IPS-NIHi7 (cell line): ENCODE measurements around the gene RNF44.
"Not testable (repeated sequence)": the region's sequence is repeated elsewhere in the genome, so short reads cannot be mapped to it uniquely, and the experiment has no call there.

Experiments
- DNase-seq: peaks from one replicate; pipeline ENCODE4 v3.0.0; 2012; ENCODE audit warnings: mixed read lengths; ENCODE audit errors: extremely low spot score

The RNF44 gene

DNA sequence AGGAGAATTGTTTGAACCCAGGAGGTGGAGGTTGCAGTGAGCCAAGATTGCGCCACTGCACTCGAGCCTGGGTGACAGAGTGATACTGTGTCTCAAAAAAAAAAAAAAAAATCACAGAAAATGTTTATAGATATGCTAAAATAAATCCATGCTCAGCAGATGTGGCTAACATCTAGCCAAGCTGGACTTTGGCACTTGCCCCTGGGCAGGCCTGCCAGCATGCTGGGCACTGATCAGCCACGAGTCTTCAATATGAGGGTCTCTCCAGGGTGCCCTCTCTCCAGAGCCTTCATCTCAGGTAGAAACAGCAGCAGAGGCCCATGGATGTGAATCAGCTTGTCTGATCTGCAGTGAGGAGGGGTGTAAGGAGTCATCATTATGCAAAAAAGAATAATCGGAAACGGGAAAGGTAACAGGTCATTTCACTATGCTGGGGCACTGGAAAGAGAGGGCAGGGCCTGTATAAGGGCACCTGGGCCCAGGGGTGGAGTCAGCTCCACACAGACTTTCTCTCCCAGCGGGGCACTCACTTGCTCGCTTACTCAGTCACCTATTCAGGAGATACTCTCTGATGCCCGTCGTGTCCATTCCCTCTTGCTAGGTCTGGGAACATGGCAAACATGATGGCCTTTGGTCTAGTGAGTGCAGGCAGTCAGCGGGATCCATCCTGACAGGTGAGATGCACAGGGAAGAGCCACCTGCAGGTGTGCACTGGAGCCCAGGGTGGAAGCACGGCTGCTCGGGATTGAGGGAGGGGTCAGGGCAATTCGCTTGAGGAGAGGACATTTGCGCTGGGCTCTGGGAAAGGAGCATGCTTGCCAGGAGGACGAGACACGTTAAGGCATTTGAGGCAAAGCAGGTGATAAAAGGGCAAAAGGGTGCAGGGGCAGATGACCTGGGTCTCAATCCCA lies 17.1 kb downstream of the RNF44 start:
- no peak for DNase-seq

DNA sequence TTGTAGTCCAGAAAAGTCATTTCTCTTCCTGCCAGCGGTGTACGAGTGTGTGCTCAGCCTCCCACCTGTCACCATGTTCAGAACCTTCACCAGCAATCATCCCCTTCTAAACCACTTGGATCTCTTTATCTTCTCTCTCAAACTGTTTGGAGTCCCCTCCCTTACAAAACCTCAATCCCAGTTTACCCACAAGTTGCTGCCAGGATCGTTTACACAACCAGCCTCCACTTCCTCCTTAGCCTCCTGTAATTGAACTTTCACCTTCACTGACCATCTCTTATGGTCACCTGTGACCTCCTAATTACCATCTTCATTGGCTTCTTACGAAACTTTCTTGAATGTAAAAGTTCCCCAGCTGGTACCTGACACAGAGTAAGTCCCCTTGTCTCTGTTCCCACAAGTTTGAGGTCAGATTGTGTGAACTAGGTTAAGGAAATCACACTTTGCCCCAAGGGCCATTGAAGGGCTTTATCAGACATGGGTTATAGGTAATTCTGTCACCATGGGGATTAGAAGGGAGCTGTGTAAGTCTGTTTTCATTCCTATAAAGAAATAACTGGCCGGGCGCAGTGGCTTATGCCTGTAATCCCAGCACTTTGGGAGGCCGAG lies 20.0 kb downstream of the RNF44 start:
- no peak for DNase-seq

DNA sequence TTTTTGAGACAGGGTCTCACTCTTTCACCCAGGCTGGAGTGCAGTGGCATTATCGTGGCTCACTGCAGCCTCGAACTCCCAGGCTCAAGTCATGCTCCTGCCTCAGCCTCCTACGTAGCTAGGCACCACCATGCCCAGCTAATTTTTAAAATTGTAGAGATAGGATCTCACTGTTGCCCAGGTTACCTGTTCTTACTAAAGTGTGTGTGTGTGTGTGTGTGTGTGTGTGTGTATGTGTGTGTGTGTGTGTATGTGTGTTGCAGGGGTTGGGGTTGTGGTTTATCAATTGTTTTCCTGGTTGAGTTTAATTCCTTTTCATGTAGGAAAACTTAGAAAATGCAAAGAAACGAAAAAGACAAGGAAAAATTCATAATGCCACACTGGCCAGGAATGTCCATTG lies 21.8 kb downstream of the RNF44 start:
- no peak for DNase-seq

DNA sequence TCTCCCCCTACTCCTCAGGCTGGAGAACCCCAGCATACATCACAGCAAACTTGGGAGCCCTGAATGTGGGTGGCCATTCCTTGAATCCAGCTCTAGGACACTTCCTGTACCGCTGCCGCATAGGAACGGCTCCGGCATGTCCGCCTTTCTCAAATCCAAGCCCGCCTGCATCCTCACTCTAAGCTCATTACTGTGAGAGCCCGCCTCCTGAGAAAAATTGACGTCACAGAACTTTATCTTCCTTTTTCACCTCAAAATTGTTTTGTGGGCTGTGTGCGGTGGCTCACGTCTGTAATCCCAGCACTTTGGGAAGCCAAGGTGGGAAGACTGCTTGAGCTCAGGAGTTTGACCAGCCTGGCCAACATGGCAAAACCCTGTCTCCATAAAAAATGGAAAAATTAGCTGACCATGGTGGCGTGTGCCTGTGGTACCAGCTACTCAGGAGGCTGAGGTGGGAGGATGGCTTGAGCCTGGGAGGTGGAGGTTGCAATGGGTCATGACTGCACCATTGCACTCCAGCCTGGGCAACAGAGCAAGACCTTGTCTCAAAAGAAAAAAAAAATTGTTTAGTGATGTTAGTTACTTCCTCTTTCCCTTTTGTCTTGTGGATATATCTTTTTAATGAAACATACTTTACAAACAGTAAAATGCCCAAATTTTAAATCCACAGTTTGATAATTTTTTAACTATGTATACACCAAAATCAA lies 22.8 kb downstream of the RNF44 start:
- DNase-seq: no peak

DNA sequence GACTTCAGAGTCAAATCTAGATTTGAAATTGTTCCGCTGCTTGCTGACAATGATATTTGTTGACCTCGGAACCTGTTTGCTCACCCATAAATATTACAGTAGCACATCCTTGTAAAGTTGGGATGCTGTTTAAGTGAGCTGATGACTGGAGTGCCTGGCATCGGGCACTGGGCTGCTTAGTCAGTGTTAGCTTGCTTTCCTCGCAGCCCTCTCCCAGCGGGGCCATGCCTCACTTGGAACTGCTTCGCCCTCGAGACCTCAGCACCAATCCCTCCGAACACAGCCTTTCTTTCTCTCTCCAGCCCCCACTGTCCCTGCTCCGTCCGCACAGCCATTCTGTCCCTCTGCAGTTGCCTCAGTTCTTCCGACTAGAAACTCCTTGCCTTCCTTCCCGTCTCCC lies 23.4 kb downstream of the RNF44 start:
- no peak for DNase-seq

DNA sequence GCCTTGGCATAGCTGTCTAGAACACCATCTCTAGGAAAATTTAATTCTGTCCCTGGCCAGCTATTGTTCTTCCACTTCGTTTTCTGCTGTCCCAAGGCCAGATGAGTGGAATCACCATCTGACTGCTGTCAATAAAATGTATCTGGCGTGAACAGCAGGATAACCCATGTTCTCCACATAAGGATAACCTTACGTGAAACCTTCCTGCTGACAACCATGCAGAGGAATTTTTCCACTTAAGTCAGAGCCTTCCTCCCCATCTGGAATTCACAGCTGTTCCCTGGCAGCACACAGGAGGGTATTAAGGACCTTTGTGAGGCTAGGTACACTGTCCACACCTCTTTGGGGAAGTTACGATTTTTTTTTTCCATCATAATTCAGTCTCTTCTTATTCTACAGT lies 28.6 kb downstream of the RNF44 start:
- DNase-seq: no peak

DNA sequence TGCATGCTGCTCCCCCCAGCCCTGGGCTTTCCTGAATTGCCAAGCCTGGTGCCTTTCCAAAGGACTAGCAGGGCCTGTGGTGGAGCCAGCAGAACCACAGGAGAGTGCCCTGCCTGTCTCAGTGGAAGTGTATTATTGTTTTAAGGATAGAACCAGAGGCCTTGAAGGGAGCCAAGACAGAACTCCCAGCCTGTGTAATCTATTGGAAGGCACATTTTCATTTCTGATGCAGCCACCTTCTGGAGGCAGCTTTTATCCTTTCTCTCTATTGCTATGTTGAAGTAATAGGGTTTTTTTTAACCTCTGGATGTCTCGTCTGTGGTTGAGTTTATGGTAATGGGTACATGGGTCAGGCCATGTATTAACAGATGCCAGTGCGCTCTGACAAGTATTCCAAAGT lies 29.3 kb downstream of the RNF44 start:
- DNase-seq: no peak

DNA sequence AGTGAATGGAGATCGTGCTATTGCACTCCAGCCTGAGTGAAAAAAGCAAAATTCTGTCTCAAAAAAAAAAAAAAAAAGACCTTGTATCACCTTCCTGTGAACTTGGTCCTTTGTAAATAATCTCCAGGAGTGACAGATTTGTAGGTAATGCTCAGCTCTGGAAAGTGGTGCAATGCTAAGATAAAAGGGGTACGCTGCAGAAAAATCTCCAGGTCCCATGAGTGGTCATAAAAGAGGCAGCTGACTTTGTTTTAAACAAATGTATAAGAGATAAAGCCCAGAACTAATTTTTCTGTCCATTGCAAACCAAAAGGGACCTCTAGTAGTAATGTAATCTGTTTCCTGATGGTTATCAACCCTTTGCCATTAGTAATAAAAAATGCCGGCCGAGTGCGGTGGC lies 33.7 kb downstream of the RNF44 start:
- DNase-seq: no peak

DNA sequence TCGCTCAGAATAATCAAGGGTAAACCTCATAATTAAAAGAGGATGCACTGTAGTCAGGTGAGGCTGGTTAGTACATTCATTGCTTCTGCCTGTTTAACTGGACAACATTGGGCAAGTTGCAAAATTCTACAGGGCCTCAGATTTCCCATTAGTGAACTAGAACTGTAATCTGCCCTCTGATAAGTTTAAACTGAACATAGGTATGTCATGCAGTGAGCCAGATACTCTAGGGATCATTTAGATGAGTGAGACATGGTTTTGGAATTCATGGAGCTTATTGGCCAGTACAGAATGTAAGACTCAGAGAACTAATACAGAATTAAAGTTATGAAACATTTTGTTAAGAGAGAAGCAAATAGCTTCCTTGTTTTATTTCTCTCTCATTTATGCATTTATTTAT lies 35.9 kb downstream of the RNF44 start:
- no peak for DNase-seq

DNA sequence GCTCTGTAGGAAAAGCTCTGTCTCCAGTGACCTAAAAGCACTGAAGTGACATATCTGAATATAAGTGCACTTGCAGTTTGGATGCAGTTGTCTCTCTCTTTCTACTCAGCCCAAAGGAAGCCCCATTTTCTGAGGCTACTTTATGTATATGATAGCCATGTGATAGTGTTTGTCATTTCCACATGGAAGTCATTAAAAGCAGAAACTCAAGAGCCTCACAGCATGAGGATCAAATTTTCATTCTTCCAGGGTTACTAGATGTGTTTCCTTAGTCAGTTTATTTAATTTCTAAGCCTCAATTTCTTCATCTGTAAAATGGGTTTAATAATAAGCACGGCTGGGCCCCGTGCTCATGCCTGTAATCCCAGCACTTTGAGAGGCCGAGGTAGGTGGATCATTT lies 36.7 kb downstream of the RNF44 start:
- no peak for DNase-seq

DNA sequence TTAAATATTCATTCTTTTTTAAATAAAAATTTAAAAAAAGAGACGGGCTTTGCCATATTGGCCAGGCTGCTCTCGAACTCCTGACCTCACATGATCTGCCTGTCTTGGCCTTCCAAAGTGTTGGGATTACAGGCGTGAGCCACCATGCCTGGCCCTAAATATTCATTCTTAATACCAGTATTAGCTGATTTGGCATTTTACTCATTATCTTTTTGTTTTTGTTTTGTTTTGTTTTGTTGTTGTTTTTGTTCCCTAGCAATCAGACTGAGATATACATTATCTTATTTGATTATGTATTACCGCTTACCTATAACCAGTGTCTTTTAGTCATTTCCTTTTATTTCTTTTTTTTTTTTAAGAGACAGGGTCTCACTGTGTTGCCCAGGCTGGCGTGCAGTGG lies 37.9 kb downstream of the RNF44 start:
- DNase-seq: no peak

DNA sequence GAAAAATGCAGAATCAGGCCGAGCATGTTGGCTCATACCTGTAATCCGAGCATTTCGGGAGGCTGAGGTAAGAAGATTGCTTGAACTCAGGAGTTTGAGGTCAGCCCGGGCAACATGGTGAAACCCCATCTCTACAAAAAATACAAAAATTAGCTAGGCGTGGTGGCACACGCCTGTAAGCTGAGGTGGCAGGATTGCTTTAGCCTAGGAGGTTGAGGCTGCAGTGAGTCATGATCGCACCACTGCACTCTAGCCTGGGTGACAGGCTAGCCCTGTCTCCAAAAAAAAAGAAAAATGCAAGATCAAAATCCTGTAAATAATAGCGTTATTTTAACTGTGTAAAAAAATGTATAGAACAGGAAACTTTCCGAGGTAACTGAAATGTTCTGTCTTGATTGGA lies 39.4 kb downstream of the RNF44 start:
- DNase-seq: no peak

DNA sequence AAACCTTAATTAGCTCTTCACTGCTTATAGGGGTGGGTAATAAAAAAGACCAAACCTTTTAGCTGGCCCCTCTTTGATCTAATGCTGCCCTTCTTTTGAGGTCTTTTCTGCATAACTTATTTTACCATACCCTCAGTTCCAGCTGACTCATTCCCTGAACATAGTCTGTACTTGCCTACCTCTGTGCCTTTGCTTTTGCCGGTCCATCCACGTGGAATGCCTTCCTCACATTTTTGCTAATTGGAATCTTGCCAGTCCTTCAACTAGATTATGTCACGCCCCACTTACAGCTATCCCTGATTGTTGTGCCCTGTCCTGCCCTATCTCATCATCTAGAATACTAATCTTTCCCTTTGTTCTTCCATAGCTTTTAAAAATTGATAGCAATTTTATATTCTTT lies 44.8 kb downstream of the RNF44 start:
- no peak for DNase-seq

DNA sequence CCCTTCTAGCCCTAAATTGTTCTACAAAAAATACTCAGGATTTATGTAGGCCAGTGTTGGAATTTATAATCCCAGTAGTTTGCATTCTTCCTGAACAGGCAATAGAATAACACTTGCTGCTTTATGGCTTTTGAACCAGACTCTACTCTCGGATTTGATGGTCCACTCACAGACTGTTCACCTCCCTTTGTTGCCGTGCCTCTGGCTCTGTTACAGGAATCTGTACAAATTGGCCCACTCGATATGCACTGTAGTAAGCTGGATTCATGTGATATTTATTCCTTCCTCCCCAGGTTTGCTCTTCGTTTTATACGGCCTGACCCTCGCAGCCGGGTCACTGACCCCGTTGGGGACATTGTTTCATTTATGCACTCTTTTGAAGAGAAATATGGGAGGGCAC lies 45.3 kb downstream of the RNF44 start:
- DNase-seq: no peak

DNA sequence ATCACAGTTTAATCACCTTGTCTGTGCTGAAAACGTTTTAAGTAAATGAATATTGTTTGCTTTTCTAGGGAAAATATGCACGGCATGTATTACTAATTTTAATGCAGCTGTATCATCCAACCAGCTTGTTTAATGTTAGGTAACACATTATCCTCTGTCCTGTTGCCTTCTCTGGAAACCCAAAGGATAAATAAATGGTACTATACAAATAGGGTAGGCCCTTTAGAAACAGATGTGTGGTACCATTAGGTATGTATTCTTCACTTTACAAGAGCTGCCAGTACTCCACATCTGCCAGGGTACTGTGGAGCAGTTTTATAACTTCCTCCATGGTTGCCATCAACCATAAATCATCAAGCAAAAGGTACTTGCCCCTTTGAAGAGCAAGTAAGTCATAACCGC lies 46.1 kb downstream of the RNF44 start:
- DNase-seq: no peak

DNA sequence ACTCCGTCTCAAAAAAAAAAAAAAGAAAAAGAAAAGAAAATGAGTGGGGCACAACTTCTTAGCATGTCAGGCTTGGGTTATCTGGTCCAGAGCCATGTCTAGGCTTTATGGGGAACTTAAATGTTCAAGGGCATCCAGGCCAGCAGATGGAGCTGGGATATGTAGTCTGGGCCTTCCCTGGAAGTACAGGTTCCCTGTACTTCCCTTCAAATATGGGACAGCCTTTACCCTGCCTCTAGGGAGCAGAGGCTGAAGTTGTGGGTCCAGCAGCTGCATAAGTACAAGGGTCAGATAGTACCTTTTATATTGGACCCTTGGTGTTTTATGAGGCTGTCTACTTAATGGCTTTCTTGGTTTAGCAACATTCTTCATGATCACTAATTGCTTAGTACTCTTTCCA lies 46.9 kb downstream of the RNF44 start:
- no peak for DNase-seq

DNA sequence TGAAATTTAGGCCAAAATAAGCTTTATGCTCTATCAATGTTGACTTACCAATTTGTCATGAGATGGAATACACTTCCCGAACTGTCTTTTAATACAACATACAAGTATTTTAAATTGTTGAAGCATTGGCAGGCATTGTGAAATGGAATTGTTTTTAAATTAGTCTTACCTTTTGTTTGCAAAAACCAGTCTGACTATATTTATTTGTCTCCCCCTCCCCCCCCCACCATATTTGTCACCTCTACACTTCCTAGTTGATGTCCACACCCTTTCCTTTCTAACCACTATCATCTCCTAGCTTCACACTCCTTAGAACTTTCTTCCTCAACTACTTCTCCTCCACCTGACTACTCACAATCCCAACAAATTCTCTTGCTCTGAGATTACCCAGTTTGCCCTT lies 48.1 kb downstream of the RNF44 start:
- DNase-seq: no peak

DNA sequence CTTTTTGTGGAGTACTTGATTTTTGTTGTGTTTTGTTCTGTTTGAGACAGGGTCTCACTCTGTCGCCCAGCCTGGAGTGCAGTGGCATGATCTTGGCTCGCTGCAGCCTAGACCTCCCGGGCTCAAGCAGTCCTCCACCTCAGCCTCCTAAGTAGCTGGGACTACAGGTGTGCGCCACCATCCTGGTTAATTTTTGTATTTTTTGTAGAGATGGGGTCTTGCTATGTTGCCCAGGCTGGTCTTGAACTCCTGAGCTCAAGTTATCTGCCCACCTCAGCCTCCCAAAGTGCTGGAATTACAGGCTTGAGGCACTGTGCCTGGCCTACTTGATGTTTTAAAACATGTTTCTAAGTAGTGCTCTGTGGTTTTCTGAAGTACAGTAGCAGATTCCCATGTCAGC lies 50.0 kb downstream of the RNF44 start:
- DNase-seq: not testable (repeated sequence)

DNA sequence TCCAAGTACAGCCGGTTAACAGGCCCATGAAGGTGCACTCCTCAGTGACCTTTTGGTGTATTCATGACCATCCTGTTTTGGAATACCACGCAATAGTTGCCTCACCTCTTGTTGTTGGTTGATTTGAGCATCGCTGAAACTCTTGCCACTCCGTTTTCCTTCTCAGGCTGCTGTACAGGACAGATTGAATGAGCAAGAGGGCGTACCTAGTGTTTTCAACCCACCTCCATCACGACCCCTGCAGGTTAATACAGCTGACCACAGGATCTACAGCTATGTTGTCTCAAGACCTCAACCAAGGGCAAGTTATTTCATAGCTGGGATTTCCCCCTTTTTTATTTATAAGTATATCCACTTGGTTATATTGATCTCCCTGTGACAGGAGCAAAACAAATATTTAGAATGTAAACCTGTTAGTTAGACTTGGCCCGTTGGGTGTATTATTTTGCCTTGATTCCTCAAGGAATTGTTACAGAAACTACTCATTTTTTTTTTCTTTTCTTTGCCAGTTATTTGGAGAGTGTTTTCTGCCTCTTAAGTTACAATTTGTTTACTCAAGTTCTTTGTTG lies 50.9 kb downstream of the RNF44 start:
- no peak for DNase-seq

DNA sequence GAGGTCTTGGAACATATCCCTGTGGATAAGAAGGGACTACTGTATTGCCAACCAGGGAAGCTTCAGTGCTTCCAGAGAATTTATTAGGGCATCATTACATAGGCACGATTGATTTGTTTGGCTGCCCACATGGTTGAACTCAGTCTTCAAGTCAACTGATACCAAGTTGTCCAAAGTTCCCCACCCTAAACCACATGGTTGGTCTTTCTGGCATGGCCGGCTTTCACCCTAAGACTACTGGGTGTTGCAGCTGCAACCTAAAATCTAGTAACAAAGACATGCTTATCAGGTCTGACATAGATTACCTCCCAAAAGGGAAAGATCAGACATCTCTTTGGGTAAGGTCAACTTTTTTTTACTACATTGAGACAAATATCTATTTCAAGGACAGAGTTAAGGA lies 52.0 kb downstream of the RNF44 start:
- no peak for DNase-seq

DNA sequence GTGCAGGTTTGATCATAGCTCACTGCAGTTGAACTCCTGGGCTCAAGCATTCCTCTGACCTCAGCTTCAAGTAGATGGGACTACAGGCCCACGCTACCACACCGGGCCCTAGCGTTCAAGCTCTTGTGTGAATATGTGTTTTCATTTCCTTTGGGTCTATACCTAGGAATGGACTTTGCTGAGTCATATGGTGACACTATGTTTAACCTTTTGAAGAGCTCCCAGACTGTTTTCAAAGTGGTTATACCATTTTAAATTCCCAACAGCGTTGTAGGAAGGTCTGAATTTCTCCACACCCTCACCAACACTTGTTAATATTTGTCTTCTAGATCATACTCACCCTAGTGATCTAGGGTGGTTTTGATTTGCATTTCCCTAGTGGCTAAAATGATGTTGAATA lies 55.5 kb downstream of the RNF44 start:
- no peak for DNase-seq
